Natural killer cell (primary cell): Measurements from ENCODE around the gene PZP. TPM values are rescaled to one million over a fixed set of nuclear protein-coding genes. Genes with fewer than 3 reads are reported as not detected.
"Not testable (repeated sequence)": the region's sequence is repeated elsewhere in the genome, so short reads cannot be mapped to it uniquely, and the experiment has no call there.

Source experiments
- ATAC-seq, 3 donors: fragments of 150-1000 bp in 2 of 3; fragments of 200-7000 bp in 1 of 3; cut with Tn5 transposase; 1 replicate in 1 of 3; 2 replicates in 2 of 3; pipeline ENCODE4 v1.10.0; 2021; ENCODE audit warnings: mild to moderate bottlenecking in 2 of 3, moderate library complexity in 2 of 3
- DNase-seq, 2 donors: peaks; one replicate each; pipeline versions ENCODE4 v3.0.0 to v3.0.0-alpha.2; 2013 to 2021; ENCODE audit warnings: mixed read lengths in 1 of 2
- H3K27ac ChIP-seq: one replicate; pipeline ENCODE4 v1.5.1; 2013; ENCODE audit warnings: mild to moderate bottlenecking, low read length
- H3K27me3 ChIP-seq: one replicate; pipeline ENCODE4 v1.6.1; 2013; ENCODE audit warnings: low read length; ENCODE audit not compliant: control insufficient read depth, insufficient read depth
- H3K36me3 ChIP-seq: one replicate; pipeline ENCODE4 v1.6.1; 2013; ENCODE audit warnings: low read length; ENCODE audit not compliant: control insufficient read depth, insufficient read depth
- H3K4me1 ChIP-seq: one replicate; pipeline ENCODE4 v1.6.1; 2013; ENCODE audit warnings: low read length; ENCODE audit not compliant: control insufficient read depth, insufficient read depth
- H3K4me3 ChIP-seq: one replicate; pipeline ENCODE4 v1.5.1; 2013; ENCODE audit warnings: low read length
- H3K9me3 ChIP-seq: one replicate; pipeline ENCODE4 v1.6.1; 2013; ENCODE audit warnings: low read length; ENCODE audit not compliant: control insufficient read depth, insufficient read depth
- H3K27ac Mint-ChIP-seq, 2 donors: one replicate each; pipeline ENCODE4 v1.8.0; 2022; ENCODE audit warnings: mild to moderate bottlenecking in 2 of 2, mixed read lengths in 2 of 2, moderate library complexity in 1 of 2
- H3K27me3 Mint-ChIP-seq, 2 donors: one replicate each; pipeline ENCODE4 v1.8.0; 2022; ENCODE audit warnings: low read depth in 2 of 2, mixed read lengths in 2 of 2
- H3K36me3 Mint-ChIP-seq: one replicate; pipeline ENCODE4 v1.8.0; 2022; ENCODE audit warnings: mixed read lengths
- H3K4me1 Mint-ChIP-seq, 2 donors: one replicate each; pipeline ENCODE4 v1.8.0; 2022; ENCODE audit warnings: mixed read lengths in 2 of 2
- H3K4me3 Mint-ChIP-seq: one replicate; pipeline ENCODE4 v1.8.0; 2022; ENCODE audit warnings: mild to moderate bottlenecking, moderate library complexity, mixed read lengths
- H3K9me3 Mint-ChIP-seq, 2 donors: one replicate each; pipeline ENCODE4 v1.8.0; 2022; ENCODE audit warnings: mixed read lengths in 2 of 2
- CTCF ChIP-seq: fragments of 200-600 bp; IDR thresholded peaks from one replicate; pipeline ENCODE4 v1.8.0; 2022; ENCODE audit warnings: antibody characterized with exemption
- WGBS: methylation state at CpG from one replicate; pipeline ENCODE4 v1.1.7; 2013; ENCODE audit warnings: missing lambda C conversion rate; ENCODE audit not compliant: insufficient coverage; 5-methylcytosine and 5-hydroxymethylcytosine counted together
- intact Hi-C: fragments of 100-400 bp; cut with micrococcal nuclease; formaldehyde crosslinking; loops from one replicate; pipeline ENCODE4 v1.14.2; 2022
- total RNA-seq, 4 donors: library from RNA; stranded (reverse); fragments of 120-200 nt in 1 of 4; gene quantifications; one replicate each; pipeline versions ENCODE4 v1.2.3 to v1.2.4, GENCODE V29; 2013 to 2022

The PZP gene
- total RNA-seq, 3 donors from 2014 or later (not counting 1 experiment from before 2014, with no cell fraction given), result not detected

DNA sequence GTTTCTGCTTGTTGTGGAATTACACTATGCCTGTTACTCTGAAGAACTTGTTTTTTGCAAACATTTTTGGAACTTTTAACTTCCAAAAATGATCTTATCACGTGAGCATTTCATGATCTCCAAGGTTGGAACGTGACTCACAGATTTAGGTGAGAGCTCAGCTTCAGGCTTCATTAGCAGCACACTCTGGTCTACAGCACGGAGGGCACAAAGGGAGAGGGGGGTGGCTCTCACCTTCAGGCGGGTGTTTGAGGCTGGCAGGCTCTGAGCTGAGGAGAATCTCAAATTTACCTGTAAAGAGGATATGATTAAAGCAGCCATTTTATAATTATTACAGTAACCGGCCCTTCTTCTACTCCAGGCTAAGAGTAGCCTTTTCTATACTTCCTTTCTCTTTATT is 45.3 kb upstream of the PZP start:
- peaks cover 13 to 24% of the 10 kb centered on the region in 2 donors for H3K27me3 Mint-ChIP-seq
- no peak for TF ChIP-seq CTCF
- H3K36me3 Mint-ChIP-seq, result peaks cover 14% of the 10 kb centered on the region
- no peaks in the 10 kb centered on the region for H3K27me3 ChIP-seq
- H3K27ac Mint-ChIP-seq, result no peak overlapping the region
- no peak overlapping the region for H3K4me3 Mint-ChIP-seq
- H3K36me3 ChIP-seq, result peaks cover 20% of the 10 kb centered on the region
- no peaks in the 10 kb centered on the region for H3K9me3 ChIP-seq
- DNase-seq (no peak), ATAC-seq (no peak)
- no peak overlapping the region for H3K27ac ChIP-seq
- intact Hi-C loops, result no loop called here
- H3K4me1 Mint-ChIP-seq, result no peaks in the 10 kb centered on the region
- 69% methylated on average over 4 of the region's 5 CpGs for WGBS
- H3K4me1 ChIP-seq, result no peaks in the 10 kb centered on the region
- no peak overlapping the region for H3K4me3 ChIP-seq
- peaks cover 6% of the 10 kb centered on the region in 2 donors for H3K9me3 Mint-ChIP-seq

DNA sequence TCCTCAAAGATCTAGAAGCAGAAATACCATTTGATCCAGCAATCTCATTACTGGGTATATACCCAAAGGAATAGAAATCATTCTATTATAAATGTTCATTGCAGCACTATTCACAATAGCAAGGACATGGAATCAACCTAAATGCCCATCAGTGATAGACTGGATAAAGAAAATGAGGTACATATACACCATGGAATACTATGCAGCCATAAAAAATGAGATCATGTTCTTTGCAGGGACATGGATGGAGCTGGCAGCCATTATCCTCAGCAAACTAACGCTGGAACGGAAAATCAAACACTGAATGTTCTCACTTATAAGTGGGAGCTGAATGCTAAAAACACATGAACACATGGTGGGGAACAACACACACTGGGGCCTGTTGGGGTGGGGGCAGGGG is 44.6 kb upstream of the PZP start:
- ATAC-seq, DNase-seq, H3K4me3 ChIP-seq, H3K9me3 ChIP-seq, H3K4me3 Mint-ChIP-seq, H3K4me1 ChIP-seq, intact Hi-C loops, H3K9me3 Mint-ChIP-seq, H3K4me1 Mint-ChIP-seq, H3K27ac Mint-ChIP-seq, H3K27me3 ChIP-seq, H3K27ac ChIP-seq: not testable (repeated sequence)
- 98% methylated on average over 2 of the region's 2 CpGs for WGBS
- peaks cover 14% of the 10 kb centered on the region for H3K36me3 Mint-ChIP-seq
- H3K27me3 Mint-ChIP-seq, result peaks cover 13 to 25% of the 10 kb centered on the region in 2 donors
- H3K36me3 ChIP-seq, result peaks cover 21% of the 10 kb centered on the region

DNA sequence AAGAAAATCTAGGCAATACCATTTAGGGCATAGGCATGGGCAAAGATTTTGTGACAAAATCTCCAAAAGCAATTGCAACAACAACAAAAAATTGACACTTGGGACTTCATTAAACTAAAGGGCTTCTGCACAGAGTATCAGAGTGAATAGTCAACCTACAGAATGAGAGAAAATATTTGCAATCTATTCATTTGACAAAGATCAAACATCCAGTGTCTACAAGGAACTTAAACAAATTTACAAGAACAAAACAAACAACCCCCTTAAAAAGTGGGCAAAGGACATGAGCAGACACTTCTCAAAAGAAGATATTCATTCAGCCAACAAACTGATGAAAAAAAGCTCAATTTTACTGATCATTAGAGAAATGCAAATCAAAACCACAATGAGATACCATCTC is 44.1 kb upstream of the PZP start:
- ATAC-seq, result no peak
- TF ChIP-seq CTCF, result no peak

DNA sequence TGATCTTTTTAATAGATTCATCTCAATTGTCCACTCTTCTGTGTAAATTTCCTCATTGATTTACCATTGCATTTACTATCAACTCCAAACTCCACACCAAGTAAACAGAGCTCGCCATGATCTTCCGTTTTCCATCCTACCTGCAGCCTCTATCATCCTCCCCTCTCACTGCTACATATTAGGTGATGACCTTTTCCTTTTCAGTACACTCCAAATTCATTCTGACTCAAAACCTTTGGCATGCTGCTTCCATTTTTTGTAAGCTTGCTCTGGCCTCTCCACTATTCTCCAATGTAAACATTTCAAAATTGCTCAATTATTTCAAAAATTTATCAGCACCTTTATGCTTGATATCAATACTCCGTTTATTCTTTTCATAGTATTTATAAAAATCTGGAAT is 40.2 kb upstream of the PZP start:
- intact Hi-C loops, result no loop called here
- no peak for TF ChIP-seq CTCF
- Histone ChIP-seq H3K27ac (no peak overlapping the region), H3K4me3 (no peak overlapping the region), H3K4me1 (no peaks in the 10 kb centered on the region), H3K9me3 (no peaks in the 10 kb centered on the region), H3K36me3 (peaks cover 1% of the 10 kb centered on the region), H3K27me3 (no peaks in the 10 kb centered on the region)
- DNase-seq (no peak), ATAC-seq (no peak)
- Mint-ChIP-seq H3K27me3 (peaks cover 13 to 25% of the 10 kb centered on the region in 2 donors), H3K36me3 (peaks cover 14% of the 10 kb centered on the region), H3K9me3 (peaks cover 6% of the 10 kb centered on the region in 2 donors), H3K4me3 (no peak overlapping the region), H3K27ac (no peak overlapping the region), H3K4me1 (no peaks in the 10 kb centered on the region)
- WGBS, result 95% methylated on average over 2 of the region's 3 CpGs

More for the DNA sequence above, 44.1 kb upstream of the PZP start:
- no peak overlapping the region for H3K27ac Mint-ChIP-seq
- peaks cover 14% of the 10 kb centered on the region for H3K36me3 Mint-ChIP-seq
- no peak for DNase-seq
- H3K36me3 ChIP-seq, result peaks cover 16% of the 10 kb centered on the region
- no peak overlapping the region for H3K4me3 Mint-ChIP-seq
- intact Hi-C loops, result no loop called here
- H3K4me1 ChIP-seq, result no peaks in the 10 kb centered on the region
- no peak overlapping the region for H3K4me3 ChIP-seq
- H3K27me3 Mint-ChIP-seq, result peaks cover 13 to 25% of the 10 kb centered on the region in 2 donors
- H3K27me3 ChIP-seq, result no peaks in the 10 kb centered on the region
- H3K27ac ChIP-seq, result no peak overlapping the region
- no peaks in the 10 kb centered on the region for H3K9me3 ChIP-seq
- no peaks in the 10 kb centered on the region for H3K4me1 Mint-ChIP-seq
- peaks cover 6% of the 10 kb centered on the region in 2 donors for H3K9me3 Mint-ChIP-seq
